Chondrocyte (in vitro differentiated cells): Measurements from ENCODE around the gene PARD6G. TPM values are rescaled to one million over a fixed set of nuclear protein-coding genes. Genes with fewer than 3 reads are reported as not detected.

Source experiments
- DNase-seq: peaks from one replicate; pipeline ENCODE4 v3.0.0; 2021; ENCODE audit warnings: mixed read lengths, low spot score
- H3K27ac Mint-ChIP-seq: one replicate; pipeline ENCODE4 v1.8.0; 2021; ENCODE audit warnings: mild to moderate bottlenecking, moderate library complexity, mixed read lengths; ENCODE audit not compliant: unreplicated experiment
- H3K27me3 Mint-ChIP-seq: 2 replicates; pipeline ENCODE4 v1.8.0; 2021; ENCODE audit warnings: low read depth, mixed read lengths
- H3K36me3 Mint-ChIP-seq: 2 replicates; pipeline ENCODE4 v1.8.0; 2021; ENCODE audit warnings: low read depth, mixed read lengths
- H3K4me1 Mint-ChIP-seq: 2 replicates; pipeline ENCODE4 v1.8.0; 2021; ENCODE audit warnings: low read depth, mild to moderate bottlenecking, mixed read lengths
- H3K4me3 Mint-ChIP-seq: one replicate; pipeline ENCODE4 v1.8.0; 2021; ENCODE audit warnings: mild to moderate bottlenecking, moderate library complexity, mixed read lengths; ENCODE audit not compliant: unreplicated experiment
- H3K9me3 Mint-ChIP-seq: 2 replicates; pipeline ENCODE4 v1.8.0; 2021; ENCODE audit warnings: low read depth, mixed read lengths
- CTCF ChIP-seq: fragments of 200-600 bp; sonication (generic); IDR thresholded peaks from 2 replicates; pipeline ENCODE4 v1.5.0; 2021; ENCODE audit warnings: antibody characterized with exemption, mild to moderate bottlenecking, moderate library complexity
- total RNA-seq: library from RNA; stranded (reverse); gene quantifications from 3 replicates; pipeline ENCODE4 v1.2.1, GENCODE V29; 2021

The PARD6G gene
- total RNA-seq, 1 donor from 2014 or later = 17.7 TPM

- DNase-seq = no peak
- H3K27ac Mint-ChIP-seq = no peak overlapping the region
- no peak overlapping the region for H3K4me3 Mint-ChIP-seq
- no peaks in the 10 kb centered on the region for H3K9me3 Mint-ChIP-seq
- TF ChIP-seq CTCF = no peak
- no peaks in the 10 kb centered on the region for H3K36me3 Mint-ChIP-seq
- H3K27me3 Mint-ChIP-seq = no peaks in the 10 kb centered on the region
- peaks cover 40% of the 10 kb centered on the region for H3K4me1 Mint-ChIP-seq
These were observed 48.1 kb downstream of the PARD6G start for GRCh38 chr18:80198994-80199748.

GRCh38 chr18:80198391-80198790, 48.9 kb downstream of the PARD6G start:
- TF ChIP-seq CTCF = no peak
- no peak for DNase-seq
- no peak overlapping the region for H3K27ac Mint-ChIP-seq
- H3K4me1 Mint-ChIP-seq = peaks cover 43% of the 10 kb centered on the region
- H3K27me3 Mint-ChIP-seq = no peaks in the 10 kb centered on the region
- H3K9me3 Mint-ChIP-seq = no peaks in the 10 kb centered on the region
- H3K4me3 Mint-ChIP-seq = no peak overlapping the region
- H3K36me3 Mint-ChIP-seq = no peaks in the 10 kb centered on the region

GRCh38 chr18:80197528-80197927, 49.8 kb downstream of the PARD6G start:
- Mint-ChIP-seq H3K36me3 (no peaks in the 10 kb centered on the region), H3K27me3 (no peaks in the 10 kb centered on the region), H3K4me3 (no peak overlapping the region), H3K27ac (peak overlapping the region; percentile 94), H3K9me3 (no peaks in the 10 kb centered on the region), H3K4me1 (peaks cover 43% of the 10 kb centered on the region)
- DNase-seq = no peak
- no peak for TF ChIP-seq CTCF

- no peaks in the 10 kb centered on the region for H3K36me3 Mint-ChIP-seq
- H3K4me3 Mint-ChIP-seq = peak overlapping the region; percentile 38
- no peaks in the 10 kb centered on the region for H3K27me3 Mint-ChIP-seq
- H3K9me3 Mint-ChIP-seq = no peaks in the 10 kb centered on the region
- H3K27ac Mint-ChIP-seq = peak overlapping the region; percentile 94
- DNase-seq = no peak
- peaks cover 43% of the 10 kb centered on the region for H3K4me1 Mint-ChIP-seq
- TF ChIP-seq CTCF = no peak
These were observed 50.6 kb downstream of the PARD6G start for GRCh38 chr18:80196528-80197320.

- no peak overlapping the region for H3K4me3 Mint-ChIP-seq
- H3K4me1 Mint-ChIP-seq = peaks cover 29% of the 10 kb centered on the region
- no peak for DNase-seq
- H3K36me3 Mint-ChIP-seq = no peaks in the 10 kb centered on the region
- TF ChIP-seq CTCF = no peak
- H3K27me3 Mint-ChIP-seq = no peaks in the 10 kb centered on the region
- H3K27ac Mint-ChIP-seq = no peak overlapping the region
- no peaks in the 10 kb centered on the region for H3K9me3 Mint-ChIP-seq
These were observed 52.3 kb downstream of the PARD6G start for GRCh38 chr18:80194874-80195570.
